Measurements from ENCODE around the gene SCAMP2.

DNA sequence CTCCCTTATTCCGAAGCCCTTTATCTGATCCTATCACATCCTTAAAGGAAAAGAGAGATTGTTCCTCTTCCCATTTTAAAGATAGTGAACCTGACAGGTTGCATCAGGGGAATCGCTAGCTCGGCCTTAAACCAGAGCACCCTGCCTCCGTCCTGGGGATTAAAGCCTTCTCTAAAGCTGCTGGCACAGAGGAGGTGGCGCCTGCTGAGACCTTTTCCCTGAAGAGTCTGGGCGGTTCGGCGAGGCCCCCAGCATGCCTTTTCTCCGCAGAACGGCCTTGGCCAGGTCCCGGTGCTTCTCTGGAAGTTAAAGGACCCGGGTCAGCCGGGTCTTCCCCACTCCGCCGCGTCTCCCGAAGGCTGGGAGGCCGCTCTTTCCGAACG lies 32.9 kb upstream of the SCAMP2 start:
- no peak for TF ChIP-seq POLR2AphosphoS5 (IDR thresholded peaks at IDR 0.05)
- TF ChIP-seq, protein P1, sequence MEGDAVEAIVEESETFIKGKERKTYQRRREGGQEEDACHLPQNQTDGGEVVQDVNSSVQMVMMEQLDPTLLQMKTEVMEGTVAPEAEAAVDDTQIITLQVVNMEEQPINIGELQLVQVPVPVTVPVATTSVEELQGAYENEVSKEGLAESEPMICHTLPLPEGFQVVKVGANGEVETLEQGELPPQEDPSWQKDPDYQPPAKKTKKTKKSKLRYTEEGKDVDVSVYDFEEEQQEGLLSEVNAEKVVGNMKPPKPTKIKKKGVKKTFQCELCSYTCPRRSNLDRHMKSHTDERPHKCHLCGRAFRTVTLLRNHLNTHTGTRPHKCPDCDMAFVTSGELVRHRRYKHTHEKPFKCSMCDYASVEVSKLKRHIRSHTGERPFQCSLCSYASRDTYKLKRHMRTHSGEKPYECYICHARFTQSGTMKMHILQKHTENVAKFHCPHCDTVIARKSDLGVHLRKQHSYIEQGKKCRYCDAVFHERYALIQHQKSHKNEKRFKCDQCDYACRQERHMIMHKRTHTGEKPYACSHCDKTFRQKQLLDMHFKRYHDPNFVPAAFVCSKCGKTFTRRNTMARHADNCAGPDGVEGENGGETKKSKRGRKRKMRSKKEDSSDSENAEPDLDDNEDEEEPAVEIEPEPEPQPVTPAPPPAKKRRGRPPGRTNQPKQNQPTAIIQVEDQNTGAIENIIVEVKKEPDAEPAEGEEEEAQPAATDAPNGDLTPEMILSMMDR (IDR thresholded peaks at IDR 0.05): no peak
